NCI-H510A (cell line): ENCODE data around the gene ATG5.
"Not testable (repeated sequence)": the region's sequence is repeated elsewhere in the genome, so short reads cannot be mapped to it uniquely, and the experiment has no call there.

ENCODE experiments used
- DNase-seq: peaks from one replicate; lab custom pipeline; 2025; lab: John Stamatoyannopoulos, UW

The ATG5 gene

DNA sequence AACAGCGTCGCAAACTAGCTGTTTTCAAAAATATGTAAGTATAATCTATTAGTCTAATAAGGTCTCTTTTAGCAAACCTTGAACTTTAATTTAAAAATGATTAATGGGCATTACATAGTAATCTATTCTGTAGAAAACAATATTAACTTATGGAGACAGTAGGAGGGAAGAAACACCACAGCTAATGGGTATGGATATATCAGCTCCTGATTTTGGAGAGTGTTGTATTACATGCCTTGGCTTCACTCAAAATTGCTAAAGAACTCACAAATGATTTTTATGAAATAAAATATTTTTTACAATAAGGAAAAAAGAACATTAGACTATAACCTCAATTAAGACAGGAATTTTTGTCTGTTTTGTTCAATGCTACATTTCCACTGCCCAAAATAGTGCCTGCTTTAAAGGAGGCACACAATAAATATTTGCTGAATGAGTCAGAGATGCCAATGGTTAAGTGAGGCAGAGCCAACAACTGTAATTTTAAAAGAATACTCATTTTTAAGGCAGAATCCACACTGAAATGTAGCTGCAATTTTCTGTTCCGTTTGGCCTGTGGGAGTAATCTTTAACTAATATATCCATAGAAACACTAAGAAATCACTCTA is 15.7 kb downstream of the ATG5 start:
- no peak for DNase-seq

DNA sequence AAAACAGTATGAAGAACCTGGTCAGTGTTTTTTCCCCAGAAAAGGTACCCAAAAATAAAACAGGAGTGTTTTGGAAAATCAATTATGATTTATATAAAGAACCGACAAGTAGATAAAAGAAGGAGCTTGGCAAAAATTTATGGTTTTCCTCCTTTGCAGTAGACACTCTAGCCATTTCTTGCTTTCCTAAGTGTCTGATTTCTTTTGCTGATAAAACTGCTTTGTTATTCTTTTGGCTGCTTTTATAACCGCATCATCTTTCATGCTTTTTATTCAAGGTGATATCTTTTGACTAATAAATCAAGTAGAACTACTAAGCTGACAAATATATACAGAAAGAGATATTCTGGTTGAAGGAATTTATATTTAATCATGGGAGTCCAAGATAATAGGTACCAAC is 16.6 kb downstream of the ATG5 start:
- DNase-seq: no peak

DNA sequence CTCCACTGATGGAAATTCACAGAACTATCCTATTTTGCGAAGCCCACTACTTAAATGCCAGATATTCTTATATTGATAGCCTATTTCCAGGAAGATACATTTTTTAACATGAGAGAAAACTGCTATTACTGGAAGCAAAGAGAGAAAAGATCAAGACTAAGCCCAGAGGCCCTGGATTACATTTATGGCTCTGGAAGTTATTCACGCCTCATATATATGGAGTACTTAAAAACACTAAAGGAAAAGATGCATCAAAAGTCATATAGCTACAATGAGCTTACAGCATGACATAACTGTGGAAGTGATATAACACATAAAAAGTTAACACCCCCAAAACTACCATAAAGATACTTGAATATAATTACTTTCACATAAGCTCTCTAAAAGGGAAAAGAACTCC is 19.8 kb downstream of the ATG5 start:
- no peak for DNase-seq

DNA sequence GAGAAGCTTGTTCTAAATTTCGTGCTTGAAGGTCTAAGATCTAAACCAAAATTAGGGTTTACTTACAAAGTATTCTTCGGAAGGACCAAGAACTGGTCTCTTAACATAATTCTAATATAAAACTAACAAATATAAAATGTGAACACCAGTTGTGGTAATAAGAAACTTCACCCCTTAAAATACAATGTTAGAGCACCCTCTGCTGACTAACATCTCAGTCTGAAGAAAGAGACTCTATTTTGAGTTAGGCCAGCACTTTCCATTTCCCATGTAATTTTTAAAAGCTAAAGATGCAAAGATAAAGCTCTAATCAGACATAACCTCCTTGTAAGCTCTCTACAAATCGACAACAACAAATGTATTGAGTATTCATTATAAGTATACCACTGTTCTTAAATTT is 24.6 kb downstream of the ATG5 start:
- DNase-seq: no peak

DNA sequence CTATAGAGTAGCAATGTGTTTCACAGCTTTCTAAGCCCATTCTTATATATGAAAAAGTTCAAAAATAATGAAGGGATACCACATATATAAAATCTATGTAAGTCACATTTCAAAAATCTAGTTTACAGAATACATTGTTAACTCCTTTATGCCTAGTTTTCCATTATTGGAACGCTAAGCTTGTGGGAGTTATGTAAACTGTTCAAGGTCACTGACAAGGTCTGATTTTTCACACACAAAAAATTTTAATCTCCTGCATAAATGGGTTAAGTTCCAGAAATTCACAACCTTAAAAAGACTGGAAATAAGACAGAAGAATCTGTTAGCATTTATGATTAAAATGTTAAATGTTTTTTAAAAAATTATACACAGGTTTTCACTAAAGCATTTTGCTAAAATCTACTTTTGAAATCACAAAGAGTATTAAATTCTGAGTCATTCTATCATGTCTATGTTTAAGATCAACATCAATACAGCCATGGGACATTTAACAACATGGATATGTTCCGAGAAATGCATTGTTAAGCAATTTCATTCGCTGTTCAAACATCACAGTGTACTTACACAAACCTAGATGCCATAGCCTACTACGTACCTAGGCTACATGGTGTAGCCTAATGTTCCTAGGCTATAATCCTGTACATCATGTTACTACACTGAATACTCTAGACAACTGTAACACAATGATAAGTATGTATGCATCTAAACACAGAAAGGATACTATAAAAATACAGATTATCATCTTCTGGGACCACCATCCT is 25.4 kb downstream of the ATG5 start:
- DNase-seq: no peak

DNA sequence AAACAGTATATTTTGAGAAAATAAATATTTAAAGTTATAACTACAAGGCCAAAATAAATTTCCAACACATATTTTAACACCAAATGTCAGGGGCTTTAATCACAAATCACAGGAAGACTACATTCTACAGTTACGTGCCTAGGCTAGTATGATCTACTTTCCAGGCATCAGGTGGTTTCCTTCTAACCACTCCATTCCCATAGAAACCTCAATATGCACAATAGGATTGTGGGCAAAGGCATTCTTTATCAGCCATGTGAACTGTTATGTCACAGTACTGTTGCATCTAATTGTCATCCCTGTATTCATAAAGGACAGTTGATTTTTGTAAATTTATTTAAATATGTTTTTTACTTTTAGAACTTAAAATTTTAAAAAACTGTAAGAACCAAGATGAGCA is 32.4 kb downstream of the ATG5 start:
- no peak for DNase-seq

DNA sequence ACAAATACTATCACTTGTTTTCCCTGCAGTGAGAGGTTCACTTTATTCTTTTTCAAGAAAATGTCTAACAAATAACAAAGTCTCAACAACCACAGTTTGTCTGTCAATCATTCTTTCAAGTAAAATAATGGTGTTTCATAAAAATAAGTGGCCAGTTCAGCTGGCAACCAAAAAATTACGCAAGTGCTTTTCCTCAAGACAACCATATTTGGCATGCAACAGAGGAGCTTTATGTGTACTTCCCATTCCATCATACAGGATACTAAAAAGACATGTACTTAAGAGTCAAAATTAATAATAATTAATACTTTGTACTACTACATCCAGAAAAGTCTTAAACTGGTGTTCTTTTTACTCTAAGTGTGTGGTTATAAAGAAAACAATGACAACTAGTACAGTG is 34.6 kb downstream of the ATG5 start:
- no peak for DNase-seq

DNA sequence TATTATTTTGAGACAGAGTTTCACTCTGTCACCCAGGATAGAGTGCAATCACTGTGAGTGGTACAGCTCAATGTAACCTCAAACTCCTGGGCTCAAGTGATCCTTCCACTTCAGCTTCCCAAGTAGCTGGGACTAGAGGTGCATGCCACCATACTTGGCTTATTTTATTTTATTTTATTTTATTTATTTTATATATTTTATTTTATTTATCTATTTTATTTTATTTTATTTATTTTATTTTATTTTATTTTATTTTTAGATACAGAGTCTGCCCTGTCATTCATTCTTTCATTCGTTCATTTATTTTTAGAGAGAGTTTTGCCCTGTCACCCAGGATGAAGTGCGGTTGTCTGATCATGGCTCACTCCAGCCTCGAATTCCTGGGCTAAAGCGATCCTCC is 35.5 kb downstream of the ATG5 start:
- no peak for DNase-seq

DNA sequence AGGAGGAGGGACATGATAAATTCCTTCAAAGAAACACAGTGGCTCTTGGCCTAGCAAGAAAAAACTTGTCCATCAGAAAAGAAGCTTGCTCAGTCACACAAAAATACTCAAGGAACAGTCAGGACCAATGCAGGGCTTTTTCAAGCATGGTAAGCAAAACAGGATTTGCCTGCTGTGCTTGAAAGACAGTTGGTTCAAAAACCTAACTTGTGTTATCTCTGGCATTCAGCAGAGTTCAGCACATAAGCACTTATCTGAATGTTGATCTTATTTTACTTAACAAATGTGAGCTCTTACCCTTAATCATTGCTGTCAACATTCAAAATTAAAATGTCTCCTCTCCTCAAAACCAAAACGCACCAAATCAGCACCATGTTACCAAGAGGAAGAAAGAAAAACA is 38.3 kb downstream of the ATG5 start:
- DNase-seq: no peak

DNA sequence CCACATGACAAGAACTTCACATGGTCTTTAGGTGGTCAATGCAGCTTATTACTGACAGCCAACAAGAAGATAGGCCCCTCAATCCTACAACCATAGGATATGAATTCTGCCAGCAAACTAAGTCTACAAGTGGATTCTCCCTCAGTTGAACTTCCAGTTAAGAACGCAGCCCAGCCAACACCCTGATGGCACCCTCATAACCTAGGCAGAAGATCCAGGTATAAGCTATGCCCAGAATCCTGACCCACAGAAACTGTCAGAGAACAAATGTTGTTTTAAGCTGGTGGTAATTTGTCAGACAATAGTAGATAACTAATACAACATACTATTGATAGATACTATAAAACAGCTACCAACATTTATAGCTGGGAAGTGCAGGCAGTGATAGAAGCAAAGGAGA is 38.8 kb downstream of the ATG5 start:
- DNase-seq: no peak

DNA sequence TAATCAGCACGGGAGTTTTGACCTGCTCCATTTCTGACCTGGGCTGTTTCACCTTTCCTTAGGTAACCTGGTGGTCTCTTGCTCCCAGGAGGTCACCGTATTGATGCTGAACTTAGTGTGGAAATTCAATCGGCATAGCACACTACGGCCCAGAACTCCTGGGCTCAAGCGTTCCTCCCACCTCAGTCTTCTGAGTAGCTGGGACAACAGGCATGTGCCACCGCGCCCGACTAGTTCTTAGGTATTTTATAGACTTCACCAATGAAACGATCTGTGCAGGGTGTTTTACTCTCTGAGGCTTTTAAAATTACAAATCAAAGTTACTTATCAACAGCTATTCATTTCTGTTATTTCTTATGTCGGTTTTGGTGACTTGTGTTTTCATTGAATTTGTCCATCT is 42.1 kb downstream of the ATG5 start:
- DNase-seq: no peak

DNA sequence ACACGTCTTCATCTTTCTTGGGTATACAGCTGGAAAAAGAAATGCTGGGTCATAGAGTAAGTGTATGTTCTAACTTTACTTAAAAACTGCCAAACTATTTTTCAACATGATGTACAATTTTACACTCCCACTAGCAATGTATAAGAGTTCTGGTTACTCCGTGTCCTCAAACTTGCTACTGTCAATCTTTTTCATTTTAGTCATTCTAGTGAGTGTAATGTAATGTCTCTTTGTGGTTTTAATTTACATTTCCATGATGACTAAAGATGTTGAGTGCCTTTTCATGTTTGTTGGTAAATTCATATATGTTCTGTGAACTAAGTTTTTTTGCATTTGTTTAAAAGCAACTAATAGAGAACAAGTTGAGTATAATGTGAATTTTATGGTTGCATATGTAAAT is 43.9 kb downstream of the ATG5 start:
- no peak for DNase-seq

DNA sequence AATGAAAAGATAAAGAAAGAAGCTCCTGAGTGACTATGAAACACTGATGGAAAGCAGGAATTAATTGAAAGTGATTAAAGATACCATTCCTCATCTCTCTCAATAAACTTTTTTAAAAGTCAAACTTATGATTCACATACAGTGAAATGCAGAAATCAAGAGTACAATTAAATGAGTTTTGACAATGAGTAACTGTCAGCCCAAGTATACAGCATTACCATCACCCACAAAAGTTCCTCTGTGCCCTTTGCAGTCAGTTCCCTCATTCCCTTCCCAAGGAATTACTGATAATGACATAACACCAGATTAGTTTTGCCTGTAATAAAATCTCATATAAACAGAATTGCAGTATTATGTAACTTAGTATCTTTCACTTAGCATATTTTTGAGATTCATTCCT is 44.5 kb downstream of the ATG5 start:
- no peak for DNase-seq

DNA sequence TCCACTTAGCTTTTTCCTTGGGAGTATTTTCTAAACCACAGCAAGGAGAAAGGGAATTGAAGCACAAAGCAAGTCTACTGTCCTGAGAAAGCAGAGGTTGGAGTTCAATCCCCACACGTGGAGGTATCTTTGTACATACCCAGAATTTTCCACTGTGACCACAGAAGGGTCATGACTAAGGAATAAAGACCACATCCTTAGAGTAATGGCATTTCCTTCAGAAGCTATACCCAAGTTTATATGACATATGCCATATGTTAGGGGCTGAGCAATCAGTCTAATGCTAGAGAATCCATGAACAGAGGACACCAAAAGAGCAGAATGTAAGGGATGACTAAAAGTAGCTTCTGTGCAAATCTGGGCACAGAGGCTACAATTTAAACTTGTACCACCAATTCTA is 46.4 kb downstream of the ATG5 start:
- DNase-seq: no peak

DNA sequence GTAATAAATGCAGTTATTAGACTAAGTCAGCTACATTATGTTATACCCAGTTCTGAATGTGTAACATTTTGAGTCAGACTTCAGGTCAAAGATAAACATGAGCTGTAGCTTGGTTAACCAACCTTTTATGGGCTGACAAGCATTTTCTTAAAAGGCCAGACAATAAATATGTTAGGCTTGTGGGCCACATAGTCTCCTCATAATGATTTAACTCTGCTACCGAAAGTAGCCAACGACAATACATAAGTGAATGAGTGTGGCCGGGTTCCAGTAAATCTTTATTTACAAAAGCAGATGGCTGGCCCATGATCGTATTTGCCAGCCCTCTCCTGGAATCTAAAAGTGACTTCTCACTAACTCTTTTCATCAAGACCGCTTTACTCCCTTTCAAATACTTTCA is 49.9 kb downstream of the ATG5 start:
- DNase-seq: no peak

DNA sequence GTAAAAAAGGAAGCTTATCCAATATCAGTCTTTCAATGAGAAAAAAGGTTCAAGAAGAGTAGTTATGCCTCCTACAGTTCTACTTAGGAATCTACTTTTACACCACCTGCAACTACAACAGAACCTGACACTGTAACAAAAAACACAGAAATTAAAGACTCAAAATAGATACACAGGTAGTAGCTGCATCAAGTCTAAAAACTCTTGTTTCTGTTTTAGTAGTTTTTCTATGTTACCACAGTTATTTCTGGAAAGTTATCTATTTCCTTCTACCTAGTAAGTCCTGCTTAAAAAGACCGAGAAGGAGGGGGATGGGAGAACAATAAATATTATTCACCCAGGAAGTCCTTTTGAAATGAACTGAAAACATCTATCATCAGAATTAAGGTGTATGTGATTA is 52.5 kb downstream of the ATG5 start:
- no peak for DNase-seq

DNA sequence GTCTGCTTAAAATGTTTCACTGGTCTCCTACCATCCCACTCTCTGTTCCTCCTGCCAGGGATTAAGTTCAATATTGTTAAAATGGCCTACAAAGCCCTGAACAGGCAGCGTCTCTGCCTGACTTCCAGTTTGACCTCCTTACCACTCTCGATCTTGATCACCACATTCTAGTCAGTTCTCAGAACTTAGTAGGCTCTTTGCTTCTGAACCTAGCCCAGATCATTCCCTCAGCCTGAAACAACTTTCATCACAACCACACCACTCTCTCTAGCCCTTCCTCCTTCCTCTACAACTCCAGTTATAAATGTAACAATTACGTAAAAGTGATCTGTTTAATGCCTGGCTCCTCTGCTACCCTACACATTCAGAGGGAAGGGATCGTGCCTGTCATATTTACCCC is 53.3 kb downstream of the ATG5 start:
- DNase-seq: no peak

DNA sequence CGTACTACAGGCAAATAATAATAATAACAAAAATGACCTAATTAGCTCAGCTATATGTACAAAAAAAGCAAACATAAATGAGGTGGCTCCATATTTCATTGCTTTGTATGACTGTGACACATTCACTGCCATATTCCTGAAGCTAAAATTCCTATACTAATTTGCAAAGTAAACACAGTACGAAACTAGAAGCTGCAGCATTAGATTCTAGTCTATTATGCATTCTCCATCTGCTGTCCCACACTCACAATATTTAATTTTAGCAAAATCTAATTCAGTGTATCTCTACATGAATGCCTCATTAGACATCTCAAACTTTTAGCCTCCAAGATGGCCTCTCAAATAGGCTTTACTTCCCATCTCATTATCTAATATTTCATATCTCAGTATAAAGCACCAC is 55.1 kb downstream of the ATG5 start:
- no peak for DNase-seq

DNA sequence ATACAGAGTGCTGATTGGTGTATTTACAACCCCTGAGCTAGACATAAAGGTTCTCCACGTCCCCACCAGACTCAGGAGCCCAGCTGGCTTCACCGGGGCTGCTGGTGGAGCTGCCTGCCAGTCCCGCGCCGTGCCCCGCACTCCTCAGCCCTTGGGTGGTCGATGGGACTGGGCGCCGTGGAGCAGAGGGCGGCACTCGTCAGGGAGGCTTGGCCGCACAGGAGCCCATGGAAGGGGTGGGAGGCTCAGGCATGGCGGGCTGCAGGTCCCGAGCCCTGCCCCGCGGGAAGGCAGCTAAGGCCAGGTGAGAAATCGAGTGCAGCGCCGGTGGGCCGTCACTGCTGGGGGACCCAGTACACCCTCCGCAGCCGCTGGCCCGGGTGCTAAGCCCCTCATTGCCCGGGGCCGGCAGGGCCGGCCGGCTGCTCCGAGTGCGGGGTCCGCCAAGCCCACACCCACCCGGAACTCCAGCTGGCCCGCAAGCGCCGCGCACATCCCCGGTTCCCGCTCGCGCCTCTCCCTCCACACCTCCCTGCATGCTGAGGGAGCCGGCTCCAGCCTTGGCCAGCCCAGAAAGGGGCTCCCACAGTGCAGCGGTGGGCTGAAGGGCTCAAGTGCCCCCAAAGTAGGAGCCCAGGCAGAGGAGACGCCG is 56.2 kb downstream of the ATG5 start:
- DNase-seq: not testable (repeated sequence)

DNA sequence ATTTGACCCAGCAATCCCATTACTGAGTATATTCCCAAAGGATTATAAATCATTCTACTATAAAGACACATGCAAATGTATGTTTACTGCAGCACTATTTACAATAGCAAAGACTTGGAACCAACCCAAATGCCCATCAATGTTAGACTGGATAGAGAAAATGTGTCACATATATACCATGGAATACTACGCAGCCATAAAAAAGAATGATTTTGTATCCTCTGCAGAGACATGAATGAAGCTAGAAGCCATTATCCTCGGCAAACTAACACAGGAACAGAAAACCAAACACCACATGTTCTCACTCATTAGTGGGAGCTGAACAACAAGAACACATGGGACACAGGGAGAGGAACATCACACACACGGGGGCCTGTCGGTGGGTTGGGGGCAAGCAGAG is 57.1 kb downstream of the ATG5 start:
- DNase-seq: not testable (repeated sequence)

DNA sequence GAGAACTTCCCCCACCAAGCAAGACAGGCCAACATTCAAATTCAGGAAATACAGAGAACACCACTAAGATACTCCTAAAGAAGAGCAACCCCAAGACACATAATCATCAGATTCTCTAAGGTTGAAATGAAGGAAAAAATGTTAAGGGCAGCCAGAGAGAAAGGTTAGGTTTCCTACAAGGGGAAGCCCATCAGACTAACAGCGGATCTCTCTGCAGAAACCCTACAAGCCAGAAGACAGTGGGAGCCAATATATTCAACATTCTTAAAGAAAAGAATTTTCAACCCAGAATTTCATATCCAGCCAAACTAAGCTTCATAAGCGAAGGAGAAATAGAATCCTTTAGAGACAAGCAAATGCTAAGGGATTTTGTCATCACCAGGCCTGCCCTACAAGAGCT is 61.1 kb downstream of the ATG5 start:
- not testable (repeated sequence) for DNase-seq

DNA sequence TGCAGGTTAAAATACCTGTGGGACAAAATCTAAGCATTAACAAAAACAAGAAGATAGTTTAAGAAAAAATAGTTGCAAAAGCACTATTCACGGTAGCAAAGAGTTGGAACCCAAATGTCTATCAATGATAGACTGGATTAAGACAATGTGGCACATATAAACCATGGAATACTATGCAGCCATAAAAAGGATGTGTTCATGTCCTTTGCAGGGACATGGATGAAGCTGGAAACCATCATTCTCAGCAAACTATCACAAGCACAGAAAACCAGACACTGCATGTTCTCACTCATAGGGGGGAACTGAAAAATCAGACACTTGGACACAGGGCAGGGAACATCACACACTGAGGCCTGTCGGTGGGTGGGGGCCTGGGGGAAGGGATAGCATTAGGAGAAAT is 65.8 kb downstream of the ATG5 start:
- DNase-seq: not testable (repeated sequence)

DNA sequence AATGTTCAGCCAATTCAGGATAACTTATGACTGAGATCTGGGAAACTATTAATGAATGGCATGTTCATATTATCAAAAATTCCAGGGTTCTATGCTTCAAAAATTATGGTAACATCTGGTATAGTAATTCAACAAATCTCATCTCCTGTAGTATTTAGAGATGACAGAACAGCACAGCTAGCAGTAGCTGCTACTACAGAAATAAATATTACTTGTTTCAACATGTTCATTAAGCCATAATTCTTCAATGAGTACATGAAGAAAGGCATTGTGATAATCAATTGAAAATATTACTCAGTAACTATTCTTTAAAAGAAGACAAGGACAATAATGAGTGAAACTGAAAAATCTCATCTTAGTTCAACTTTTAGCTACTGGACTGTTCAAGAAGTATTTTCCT is 66.8 kb downstream of the ATG5 start:
- DNase-seq: no peak

DNA sequence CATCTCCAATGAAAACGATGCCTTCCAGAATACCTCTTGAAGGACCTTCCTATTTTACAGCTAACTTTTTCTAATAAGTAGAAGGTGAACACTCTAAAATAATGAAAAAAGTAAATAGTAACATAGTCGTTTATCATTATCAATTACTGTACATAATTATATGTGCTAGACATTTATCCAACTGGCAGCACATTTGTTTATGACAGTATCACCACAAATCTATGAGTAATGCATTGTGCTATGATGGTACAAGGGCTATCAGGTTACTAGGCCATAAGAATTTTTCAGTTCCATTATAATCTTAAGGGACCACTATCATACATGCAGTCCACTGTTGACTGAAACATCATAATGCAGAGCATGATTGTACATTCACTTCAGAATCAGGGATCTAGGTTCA is 68.4 kb downstream of the ATG5 start:
- DNase-seq: no peak
